GM18499 (cell line): ENCODE results near the gene GALNT9.

Experiments
- ATAC-seq: cut with Tn5 transposase; IDR thresholded peaks from one replicate; pipeline ENCODE4 v1.9.1; 2021; ENCODE audit warnings: moderate number of reproducible peaks; ENCODE audit not compliant: insufficient read depth, unreplicated experiment

GALNT9 gene

DNA sequence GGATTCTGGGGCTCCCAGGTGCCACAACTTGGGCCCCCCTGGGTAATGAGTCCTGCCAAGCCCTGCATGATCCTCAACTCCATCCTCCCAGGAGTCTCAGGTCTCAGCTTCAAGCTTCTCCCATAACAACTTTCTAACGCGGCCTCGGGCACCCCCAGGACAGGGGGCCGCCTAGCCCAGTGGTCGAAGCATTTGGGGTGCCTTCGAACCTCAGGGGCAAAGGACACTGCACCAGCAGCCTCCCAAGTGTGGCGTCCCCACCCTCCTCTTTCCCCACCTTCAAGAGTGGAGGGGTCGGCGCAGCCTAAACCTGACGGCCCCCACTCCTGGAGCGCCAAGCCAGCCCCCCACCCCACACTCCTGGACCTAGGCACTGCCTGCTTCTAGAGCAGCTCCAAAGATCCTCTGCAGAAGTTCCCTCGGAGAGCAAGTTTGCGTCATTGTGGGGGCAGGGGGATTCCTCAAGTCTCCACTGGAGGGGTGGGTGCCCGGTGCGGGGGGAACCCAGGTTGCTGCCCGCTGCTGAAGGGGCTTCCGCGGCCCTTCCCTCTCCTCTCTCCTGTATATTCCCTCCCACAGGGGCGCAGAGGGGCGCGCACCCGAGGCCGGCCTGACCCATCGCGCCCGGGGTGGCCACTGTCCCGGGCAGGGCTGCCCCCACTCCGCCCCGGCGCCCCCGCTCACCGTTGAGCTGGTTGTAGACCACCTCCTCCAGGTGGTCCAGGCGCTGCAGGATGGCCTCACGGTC is 933 bp downstream of the GALNT9 start:
- no peak for ATAC-seq

GRCh38 chr12:132327336-132328171 is 1.8 kb downstream of the GALNT9 start:
- ATAC-seq = no peak

- ATAC-seq = no peak
These were observed 2.7 kb downstream of the GALNT9 start for GRCh38 chr12:132326646-132327045.

- no peak for ATAC-seq
These were observed 3.7 kb downstream of the GALNT9 start for GRCh38 chr12:132325733-132326130.

DNA sequence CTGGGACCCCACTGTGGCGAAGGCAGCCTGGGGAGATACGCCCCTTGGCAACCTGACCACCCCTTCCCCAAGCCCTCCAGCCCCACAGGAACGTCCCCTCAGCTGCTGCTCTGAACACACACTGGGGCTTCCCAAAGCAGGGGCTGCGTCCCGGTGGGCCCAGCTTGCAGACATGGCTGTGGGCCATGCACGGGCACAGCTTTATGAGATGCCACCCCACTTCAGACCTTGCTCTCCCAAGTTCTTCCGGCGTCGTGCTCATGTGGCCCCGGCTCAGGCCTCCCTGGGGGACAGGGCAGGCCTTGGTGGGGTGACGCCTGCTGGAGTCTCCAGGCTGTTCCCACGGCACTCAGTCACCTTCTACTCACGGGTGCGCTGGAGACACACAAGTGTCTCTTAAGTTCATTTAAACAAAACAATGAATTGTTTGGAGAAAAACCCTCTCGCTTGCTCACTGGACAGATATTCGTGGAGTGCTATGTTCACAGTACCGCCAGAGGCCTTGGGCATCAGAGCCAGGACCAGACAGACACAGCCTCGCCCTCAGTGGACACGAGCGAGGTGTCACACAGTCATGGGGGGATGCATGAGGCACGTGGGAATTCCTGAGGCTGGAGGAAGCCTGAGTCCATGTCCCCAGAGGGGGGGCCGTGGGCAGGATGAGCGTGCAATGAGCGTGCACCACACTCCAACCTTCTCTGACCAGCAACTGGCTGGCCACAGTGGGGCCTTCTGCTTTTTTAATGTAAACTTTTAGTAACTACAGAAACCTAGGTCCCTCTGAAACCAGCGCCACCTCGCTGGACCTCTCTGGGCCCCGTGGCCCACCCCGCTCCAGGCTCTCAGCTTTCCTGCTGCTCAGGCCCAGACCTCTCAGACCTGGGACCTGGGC is 4.3 kb downstream of the GALNT9 start:
- ATAC-seq = no peak

DNA sequence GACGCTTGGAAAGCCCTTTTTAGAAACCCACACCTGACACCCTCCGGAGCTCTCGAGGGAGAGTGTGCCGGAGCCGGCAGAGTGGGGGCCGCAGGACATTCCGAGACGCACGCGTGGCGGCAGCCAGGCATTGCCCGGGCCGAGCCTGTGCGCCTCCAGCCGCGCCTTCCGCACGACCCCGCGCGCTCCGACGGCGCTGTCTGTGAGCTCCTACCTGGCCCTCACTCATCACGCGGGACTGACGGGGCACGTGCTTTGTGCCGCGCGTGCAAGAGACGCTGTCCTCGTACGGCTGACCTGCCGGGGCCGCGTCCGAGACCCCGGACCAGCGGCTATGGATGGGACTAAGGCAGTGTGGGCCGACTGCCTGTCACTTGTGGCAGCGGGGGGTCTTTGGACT is 5.2 kb downstream of the GALNT9 start:
- ATAC-seq = no peak

DNA sequence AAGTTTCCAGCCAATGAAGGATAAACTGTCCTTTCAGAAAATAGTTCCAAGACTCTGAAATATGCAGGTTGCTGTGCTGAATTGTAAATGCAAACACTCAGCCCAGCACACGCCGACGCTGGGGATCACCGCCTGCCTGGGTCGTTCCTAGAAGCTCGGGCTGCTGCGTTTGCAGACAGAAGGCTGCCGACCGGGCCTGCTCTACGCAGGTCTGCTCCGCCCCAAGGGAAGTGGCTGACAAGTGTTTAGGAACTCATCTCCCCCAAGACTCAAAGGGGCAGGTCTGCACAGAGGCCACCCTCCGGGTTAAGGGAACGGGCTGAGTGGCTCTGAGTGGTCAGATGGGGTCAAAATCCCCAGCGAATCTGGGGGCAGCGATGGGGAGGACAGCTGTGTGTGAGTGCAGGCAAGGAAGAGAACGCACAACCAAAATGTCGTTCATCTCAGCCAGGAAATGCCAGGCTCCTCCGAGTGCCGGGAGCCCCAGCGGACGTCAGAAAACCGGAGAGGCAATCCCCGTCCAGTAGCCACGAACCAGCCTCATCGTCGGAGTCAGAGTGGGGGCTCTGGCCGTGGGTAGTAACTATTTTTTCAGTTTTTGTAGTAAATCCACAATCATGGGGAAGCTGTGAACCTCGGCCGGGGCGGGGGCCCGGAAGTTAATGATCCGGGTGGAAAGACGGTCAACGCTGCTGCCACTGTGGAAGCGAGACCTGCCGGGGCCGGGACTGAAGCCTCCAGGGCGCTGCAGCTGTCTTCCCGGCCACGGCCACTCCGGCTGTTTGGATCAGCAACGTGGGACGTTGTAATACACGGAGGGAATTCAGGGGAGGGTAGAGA is 6.0 kb downstream of the GALNT9 start:
- no peak for ATAC-seq

DNA sequence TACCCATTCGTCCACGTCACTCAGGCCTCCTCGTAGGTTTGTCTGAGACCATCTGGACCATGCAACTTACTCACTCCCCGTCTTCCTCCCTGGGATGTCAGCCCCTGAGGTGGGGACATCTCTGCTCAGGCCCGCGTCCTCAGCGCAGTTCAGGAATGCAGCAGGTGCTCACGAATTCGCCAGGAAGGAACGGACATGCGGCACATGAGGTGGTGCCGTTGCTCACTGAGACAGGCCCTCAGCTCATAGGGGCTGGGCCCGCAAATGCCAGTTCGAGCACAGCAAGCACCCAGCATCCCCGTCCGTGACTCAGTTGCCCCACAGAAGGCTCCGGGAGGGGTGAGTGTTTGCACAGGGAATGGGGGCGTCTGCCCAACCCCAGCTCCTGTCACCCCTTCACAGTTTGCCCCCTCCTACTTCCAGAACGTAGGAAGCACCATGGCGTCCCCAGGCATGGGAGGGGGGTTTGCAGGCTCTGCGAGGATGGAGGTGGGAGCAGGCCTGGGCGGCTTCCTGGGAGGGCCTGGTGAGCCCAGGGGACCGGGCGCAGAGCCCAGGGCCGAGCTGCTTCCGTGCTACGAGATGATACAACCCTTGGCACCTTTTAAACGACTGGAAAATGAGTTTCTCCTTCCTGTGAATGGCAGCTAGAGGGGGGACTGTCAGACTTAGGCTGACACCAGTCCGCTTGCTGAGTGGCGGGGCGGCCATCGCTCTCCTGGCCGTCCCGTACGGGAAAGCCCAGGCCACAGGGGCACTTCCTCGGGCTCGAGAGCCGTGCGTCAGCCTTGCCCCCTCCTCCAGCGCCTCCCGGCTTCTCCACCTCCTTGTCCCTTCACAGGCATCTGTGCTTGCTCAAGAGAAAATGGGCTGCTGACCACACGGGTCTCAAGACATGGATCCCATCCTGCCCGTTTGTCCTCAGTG is 6.9 kb downstream of the GALNT9 start:
- no peak for ATAC-seq

DNA sequence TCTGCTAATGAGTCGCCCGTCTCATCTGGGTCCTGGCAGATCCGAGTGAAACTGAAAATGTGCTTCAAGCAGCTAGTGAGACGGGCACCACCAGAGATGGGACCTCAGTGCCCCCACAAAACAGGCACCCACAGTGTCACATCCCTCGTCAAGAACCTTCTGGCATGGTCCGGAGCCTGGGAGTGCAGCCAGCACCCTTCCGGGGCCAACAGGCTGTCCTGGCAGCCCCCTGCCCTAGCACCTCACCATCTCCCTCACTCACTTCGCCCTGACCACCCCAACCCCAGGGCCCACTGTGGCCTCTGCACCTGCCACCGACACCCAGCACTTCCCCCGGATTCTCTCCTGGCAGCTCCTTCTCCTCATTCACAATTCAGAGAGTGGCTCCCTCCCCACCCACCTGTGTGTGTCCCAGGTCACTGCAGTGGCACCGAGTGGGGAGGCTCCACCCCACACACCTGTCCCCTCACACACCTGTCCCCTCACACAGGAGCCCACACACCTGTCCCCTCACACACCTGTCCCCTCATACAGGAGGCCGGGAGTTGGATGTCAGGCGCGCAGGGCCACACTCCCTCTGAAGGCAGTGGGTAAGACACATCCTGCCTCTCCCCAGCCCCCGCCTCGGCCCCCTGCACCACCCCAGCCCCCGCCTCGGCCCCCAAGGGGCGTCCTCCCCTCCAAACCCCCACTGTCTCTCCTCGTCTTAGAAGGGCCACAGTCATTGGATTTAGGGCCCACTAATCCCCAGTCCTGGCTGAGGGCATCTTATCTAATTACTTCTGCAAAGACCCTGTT is 7.9 kb downstream of the GALNT9 start:
- no peak for ATAC-seq

- no peak for ATAC-seq
These were observed 8.6 kb downstream of the GALNT9 start for GRCh38 chr12:132320767-132321211.

GRCh38 chr12:132319991-132320570 is 9.3 kb downstream of the GALNT9 start:
- no peak for ATAC-seq

- ATAC-seq = no peak
These were observed 9.9 kb downstream of the GALNT9 start for GRCh38 chr12:132319359-132319950.

DNA sequence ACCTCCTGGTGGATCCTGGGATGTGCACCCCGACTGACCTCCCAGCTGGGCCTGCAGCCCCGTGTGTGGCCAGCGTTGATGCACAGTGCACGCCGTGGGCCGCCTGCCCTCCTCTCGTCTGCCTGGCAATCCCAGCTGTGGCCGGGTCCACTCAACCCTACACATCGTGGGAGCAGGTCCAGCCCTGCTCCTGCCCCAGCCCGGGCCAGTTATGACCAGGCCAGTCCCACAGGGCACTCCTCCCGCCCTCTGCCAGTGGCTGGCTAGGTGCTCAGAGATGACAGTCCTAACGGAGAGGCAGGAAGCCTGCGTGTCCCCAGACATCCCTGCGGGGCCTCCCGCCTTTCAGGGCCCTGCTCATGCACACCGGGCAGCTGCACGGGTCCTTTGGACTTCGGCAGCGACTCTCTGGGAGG is 10.8 kb downstream of the GALNT9 start:
- ATAC-seq = no peak

DNA sequence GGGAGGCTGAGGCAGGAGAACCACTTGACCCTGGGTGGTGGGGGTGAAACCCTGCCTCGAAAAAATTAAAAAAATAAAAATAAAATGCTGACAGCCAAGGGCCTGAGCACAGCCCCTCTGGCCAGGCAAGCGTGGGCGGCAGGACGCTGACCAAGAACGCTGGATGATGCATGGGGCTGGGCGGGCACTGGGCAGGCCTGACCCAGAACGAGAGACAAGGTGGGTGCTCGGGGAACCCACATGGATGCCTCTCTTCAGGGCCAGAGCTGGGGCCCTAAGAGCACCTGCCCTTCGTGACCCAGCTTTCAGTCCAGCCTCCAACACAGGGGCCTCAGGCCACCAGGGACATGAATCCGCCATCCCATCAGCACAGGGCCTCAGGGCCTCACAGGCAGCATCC is 11.3 kb downstream of the GALNT9 start:
- ATAC-seq = no peak

GRCh38 chr12:132317233-132317938 is 12.0 kb downstream of the GALNT9 start:
- no peak for ATAC-seq

GRCh38 chr12:132316497-132317232 is 12.7 kb downstream of the GALNT9 start:
- ATAC-seq = no peak
